22Rv1 (cell line): ENCODE data around the gene RFK.
"Not testable (repeated sequence)": the region's sequence is repeated elsewhere in the genome, so short reads cannot be mapped to it uniquely, and the experiment has no call there.

ENCODE experiments used
- H3K27ac ChIP-seq: fragments of 450-650 bp; 2 replicates; pipeline ENCODE4 v1.5.1; 2017
- ZFX ChIP-seq: fragments of 450-650 bp; IDR thresholded peaks from 2 replicates; pipeline ENCODE4 v1.6.1; 2017; ENCODE audit warnings: antibody characterized with exemption, borderline replicate concordance
- TF ChIP-seq, protein P1 (sequence below): fragments of 450-650 bp; IDR thresholded peaks from 2 replicates; pipeline ENCODE4 v1.5.1; 2017; ENCODE audit warnings: mild to moderate bottlenecking

Gene RFK

DNA sequence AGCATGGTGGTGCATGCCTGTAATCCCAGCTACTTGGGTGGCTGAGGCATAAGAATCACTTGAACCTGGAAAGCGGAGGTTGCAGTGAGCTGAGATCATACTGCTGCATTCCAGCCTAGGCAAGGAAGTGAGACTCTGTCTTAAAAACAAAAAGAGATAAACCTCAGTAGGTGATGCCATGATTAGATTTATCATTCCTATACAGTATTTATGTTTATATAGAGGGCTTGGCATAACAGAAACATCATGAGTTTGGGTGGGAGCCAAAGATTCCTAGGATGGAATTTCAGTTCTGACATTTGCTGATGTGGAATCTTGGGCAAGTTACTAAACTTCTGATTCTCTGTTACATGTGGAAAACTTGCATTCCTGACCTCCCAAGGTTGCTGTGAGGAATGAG lies 22.3 kb downstream of the RFK start:
- TF ChIP-seq, protein P1, sequence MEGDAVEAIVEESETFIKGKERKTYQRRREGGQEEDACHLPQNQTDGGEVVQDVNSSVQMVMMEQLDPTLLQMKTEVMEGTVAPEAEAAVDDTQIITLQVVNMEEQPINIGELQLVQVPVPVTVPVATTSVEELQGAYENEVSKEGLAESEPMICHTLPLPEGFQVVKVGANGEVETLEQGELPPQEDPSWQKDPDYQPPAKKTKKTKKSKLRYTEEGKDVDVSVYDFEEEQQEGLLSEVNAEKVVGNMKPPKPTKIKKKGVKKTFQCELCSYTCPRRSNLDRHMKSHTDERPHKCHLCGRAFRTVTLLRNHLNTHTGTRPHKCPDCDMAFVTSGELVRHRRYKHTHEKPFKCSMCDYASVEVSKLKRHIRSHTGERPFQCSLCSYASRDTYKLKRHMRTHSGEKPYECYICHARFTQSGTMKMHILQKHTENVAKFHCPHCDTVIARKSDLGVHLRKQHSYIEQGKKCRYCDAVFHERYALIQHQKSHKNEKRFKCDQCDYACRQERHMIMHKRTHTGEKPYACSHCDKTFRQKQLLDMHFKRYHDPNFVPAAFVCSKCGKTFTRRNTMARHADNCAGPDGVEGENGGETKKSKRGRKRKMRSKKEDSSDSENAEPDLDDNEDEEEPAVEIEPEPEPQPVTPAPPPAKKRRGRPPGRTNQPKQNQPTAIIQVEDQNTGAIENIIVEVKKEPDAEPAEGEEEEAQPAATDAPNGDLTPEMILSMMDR: no peak
- no peak for TF ChIP-seq ZFX
- no peak overlapping the region for H3K27ac ChIP-seq

- TF ChIP-seq, protein P1: no peak
- no peak for TF ChIP-seq ZFX
- H3K27ac ChIP-seq: no peak overlapping the region
Measured at GRCh38 chr9:76370396-76371023, 23.7 kb downstream of the RFK start.

DNA sequence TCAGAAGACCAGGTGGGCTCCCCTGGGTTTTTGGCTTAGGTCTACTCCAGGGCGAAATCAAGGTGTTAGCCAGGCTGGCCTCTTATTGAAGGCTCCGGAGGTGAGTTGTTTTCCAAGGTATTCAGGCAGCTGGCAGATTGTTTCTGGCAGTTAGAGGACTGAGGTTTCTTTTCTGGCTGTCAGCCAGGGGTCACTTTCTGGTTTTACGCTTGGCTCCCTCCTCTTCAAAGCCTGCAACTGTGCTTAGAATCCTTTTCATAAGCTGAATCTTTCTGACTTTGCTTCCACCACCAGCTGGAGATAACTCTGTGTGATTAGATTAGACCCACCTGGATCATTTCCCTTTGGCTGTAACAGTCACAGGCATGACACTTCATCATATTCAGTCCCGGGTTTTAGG lies 24.6 kb downstream of the RFK start:
- no peak overlapping the region for H3K27ac ChIP-seq
- TF ChIP-seq, protein P1: no peak
- TF ChIP-seq ZFX: no peak

DNA sequence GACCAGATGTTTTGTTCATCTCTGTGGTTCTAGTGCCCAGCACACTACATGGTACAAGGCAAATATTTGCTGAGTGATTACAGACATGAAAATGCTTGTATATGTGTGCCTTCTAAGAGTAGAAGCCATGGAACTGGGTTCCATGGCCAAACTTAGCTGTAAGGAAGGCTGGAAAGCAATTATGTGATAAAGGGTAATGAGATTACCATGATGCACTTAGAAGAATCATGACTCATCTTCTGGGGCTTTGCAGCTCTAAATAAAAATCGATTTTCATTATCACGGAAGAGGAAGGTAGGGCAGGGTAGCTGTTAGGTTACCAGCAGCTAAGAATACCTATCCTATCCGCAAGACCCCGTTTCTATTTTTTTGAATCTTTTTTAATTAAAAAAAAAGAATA lies 28.0 kb downstream of the RFK start:
- H3K27ac ChIP-seq: no peak overlapping the region
- no peak for TF ChIP-seq ZFX
- TF ChIP-seq, protein P1: no peak

- no peak for TF ChIP-seq ZFX
- TF ChIP-seq, protein P1: no peak
- no peak overlapping the region for H3K27ac ChIP-seq
Measured at GRCh38 chr9:76365028-76365427, 29.2 kb downstream of the RFK start.

- no peak overlapping the region for H3K27ac ChIP-seq
- TF ChIP-seq, protein P1: no peak
- TF ChIP-seq ZFX: no peak
Measured at GRCh38 chr9:76363032-76363395, 31.2 kb downstream of the RFK start.

DNA sequence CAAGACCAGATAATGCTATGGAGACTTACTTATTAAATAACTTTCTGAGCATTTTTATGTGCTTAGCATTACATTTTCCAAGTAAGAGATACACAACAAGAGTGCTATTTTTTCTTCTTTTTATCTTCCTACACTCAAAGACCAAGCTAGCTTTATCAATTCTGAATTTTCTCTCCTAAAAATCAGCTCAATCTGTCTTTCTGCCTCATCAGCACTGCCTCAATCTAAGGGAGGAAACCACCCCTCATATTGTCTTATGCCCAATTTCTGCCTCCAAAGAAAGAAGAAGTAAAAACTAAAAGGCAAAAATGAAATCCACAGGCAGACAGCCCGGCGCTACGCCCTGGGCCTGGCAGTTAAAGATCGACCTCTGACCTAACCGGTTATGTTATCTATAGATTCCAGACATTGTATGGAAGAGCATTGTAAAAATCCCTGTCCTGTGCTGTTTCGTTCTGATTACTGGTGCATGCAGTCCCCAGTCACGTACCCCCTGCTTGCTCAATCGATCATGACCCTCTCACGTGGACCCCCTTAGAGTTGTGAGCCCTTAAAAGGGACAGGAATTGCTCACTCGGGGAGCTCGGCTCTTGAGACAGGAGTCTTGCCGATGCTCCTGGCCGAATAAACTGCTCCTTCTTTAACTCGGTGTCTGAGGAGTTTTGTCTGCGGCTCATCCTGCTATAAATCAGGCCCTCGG lies 31.7 kb downstream of the RFK start:
- H3K27ac ChIP-seq: not testable (repeated sequence)
